Gastroesophageal sphincter (tissue), 4 donors: Measurements from ENCODE around the gene DOK7. TPM values are rescaled to one million over a fixed set of nuclear protein-coding genes. Genes with fewer than 3 reads are reported as not detected.
"Not testable (repeated sequence)": the region's sequence is repeated elsewhere in the genome, so short reads cannot be mapped to it uniquely, and the experiment has no call there.

ENCODE experiments used
- ATAC-seq: fragments of 150-250 bp; one replicate; pipeline ENCODE4 v1.9.1; 2016; ENCODE audit warnings: mild to moderate bottlenecking, moderate library complexity
- H3K27ac ChIP-seq, 4 donors: fragments of 200-600 bp; sonication (generic) in 3 of 4; 1 replicate in 3 of 4; 2 replicates in 1 of 4; pipeline ENCODE4 v1.5.1; 2016 to 2019
- H3K27me3 ChIP-seq: fragments of 200-600 bp; sonication (generic); one replicate; pipeline ENCODE4 v1.5.1; 2019
- H3K36me3 ChIP-seq, 2 donors: fragments of 200-600 bp; sonication (generic); one replicate each; pipeline ENCODE4 v1.5.1; 2019; ENCODE audit warnings: control low read depth in 1 of 2
- H3K4me1 ChIP-seq, 3 donors: fragments of 200-600 bp; sonication (generic); 1 replicate in 2 of 3; 2 replicates in 1 of 3; pipeline ENCODE4 v1.5.1; 2016 to 2019; ENCODE audit warnings: control low read depth in 2 of 3
- H3K4me3 ChIP-seq, 2 donors: fragments of 200-600 bp; sonication (generic); one replicate each; pipeline ENCODE4 v1.5.1; 2019; ENCODE audit warnings: mild to moderate bottlenecking in 1 of 2, moderate library complexity in 1 of 2
- H3K9me3 ChIP-seq, 3 donors: fragments of 200-600 bp; sonication (generic); one replicate each; pipeline ENCODE4 v1.5.1; 2017 to 2019; ENCODE audit warnings: control low read depth in 2 of 3
- EP300 ChIP-seq: sonication (generic); formaldehyde crosslinking; IDR thresholded peaks from one replicate; pipeline ENCODE4 v1.6.1; 2017; ENCODE audit warnings: antibody characterized with exemption, mild to moderate bottlenecking
- POLR2A ChIP-seq, 2 donors: fragments of 450-650 bp; IDR thresholded peaks; one replicate each; pipeline ENCODE4 v1.6.1; 2017; ENCODE audit warnings: antibody characterized with exemption in 2 of 2, mild to moderate bottlenecking in 2 of 2, moderate library complexity in 1 of 2
- POLR2AphosphoS5 ChIP-seq: sonication (generic); formaldehyde crosslinking; IDR thresholded peaks from one replicate; pipeline ENCODE4 v1.6.1; 2017; ENCODE audit warnings: antibody characterized with exemption
- WGBS, 2 donors: methylation state at CpG; one replicate each; pipeline ENCODE4 v1.1.5; 2018; ENCODE audit warnings: low coverage in 1 of 2; 5-methylcytosine and 5-hydroxymethylcytosine counted together
- total RNA-seq, 4 donors: library from RNA; depleted of rRNA; stranded (reverse); fragments of >200 nt; gene quantifications; one replicate each; pipeline ENCODE4 v1.1.0, GENCODE V29; 2016
- TF ChIP-seq, protein P1 (sequence below), 4 experiments: fragments of 200-600 bp in 2 of 4; fragments of 450-650 bp in 2 of 4; sonication (generic) in 1 of 4; IDR thresholded peaks; one replicate each; pipeline ENCODE4 v1.5.1; 2017 to 2019; ENCODE audit warnings: antibody characterized with exemption in 4 of 4, mild to moderate bottlenecking in 2 of 4, moderate library complexity in 2 of 4

Gene DOK7
- total RNA-seq, 4 donors from 2014 or later = 0.32 to 5.3 (median 2.8) TPM

DNA sequence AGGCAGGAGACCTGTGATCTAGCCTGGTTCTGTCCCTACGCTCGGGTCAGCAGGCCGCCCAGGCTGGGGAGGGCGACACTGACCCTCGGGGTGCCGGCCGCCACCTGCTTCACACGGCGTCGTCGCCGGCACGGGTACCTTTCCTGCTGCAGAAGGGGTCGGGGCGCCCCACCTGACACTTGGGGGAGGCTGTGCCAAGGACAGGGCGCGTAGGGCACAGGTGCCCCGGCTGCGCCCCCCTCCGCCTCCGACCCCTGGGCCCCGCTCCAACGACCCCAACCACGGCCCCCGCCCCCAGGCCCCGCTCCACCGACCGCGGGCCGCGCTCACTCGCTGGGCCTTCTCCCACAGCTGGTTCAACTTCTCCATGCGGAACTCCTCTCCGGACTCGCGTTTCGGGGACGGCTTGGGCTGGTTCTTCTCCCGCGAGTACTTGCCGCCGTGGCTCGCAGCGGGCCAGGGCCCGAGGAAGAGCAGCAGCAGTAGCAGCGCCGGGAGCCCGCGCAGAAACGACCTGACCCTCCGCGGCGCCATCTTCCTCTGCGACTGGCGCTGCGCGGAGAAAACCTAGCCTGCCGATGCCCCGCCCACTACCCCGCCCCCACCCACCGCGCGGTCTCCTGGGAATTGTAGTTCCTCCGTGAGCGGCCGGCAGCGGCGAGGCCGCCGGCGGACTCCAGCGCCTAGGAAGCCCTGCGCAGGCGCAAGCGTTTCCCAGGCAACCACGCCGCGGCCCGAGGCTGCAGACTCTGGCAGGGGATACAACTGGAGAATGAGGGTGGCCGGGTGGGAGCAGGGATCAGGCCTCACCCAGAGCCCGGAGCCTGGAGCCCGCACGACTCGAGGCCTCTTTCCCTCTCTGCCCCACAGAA, 69.0 kb downstream of the DOK7 start, which contains the start of gene LRPAP1:
LRPAP1 (minus strand) TSS at position 544 of the 872 bp plus-strand sequence; CDS start at position 534, 10 bp downstream.
- WGBS, 2 donors = 0% methylated on average over 5 of the region's 84 CpGs; no CpG with 5 or more reads in 1 of the 2 donors
- H3K9me3 ChIP-seq = no peaks in the 10 kb centered on the region
- H3K4me3 ChIP-seq = peak within 1 kb of the TSS; percentile 70 to 94
- peaks cover 0 to 27% of the 10 kb centered on the region in 2 donors for H3K36me3 ChIP-seq
- TF ChIP-seq, protein P1, sequence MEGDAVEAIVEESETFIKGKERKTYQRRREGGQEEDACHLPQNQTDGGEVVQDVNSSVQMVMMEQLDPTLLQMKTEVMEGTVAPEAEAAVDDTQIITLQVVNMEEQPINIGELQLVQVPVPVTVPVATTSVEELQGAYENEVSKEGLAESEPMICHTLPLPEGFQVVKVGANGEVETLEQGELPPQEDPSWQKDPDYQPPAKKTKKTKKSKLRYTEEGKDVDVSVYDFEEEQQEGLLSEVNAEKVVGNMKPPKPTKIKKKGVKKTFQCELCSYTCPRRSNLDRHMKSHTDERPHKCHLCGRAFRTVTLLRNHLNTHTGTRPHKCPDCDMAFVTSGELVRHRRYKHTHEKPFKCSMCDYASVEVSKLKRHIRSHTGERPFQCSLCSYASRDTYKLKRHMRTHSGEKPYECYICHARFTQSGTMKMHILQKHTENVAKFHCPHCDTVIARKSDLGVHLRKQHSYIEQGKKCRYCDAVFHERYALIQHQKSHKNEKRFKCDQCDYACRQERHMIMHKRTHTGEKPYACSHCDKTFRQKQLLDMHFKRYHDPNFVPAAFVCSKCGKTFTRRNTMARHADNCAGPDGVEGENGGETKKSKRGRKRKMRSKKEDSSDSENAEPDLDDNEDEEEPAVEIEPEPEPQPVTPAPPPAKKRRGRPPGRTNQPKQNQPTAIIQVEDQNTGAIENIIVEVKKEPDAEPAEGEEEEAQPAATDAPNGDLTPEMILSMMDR (IDR thresholded peaks at IDR 0.05) = peak in 1 of 4 experiments; percentile 14
- TF ChIP-seq EP300 = no peak
- peak; percentile 88 to 90 for TF ChIP-seq POLR2A (IDR thresholded peaks at IDR 0.05)
- peak; percentile 92 for TF ChIP-seq POLR2AphosphoS5
- H3K27me3 ChIP-seq = no peaks in the 10 kb centered on the region
- peak within 1 kb of the TSS; percentile 34 to 85 (median 76) for H3K27ac ChIP-seq
- peaks cover 0 to 52% (median 20%) of the 10 kb centered on the region in 3 donors for H3K4me1 ChIP-seq
- peak; percentile 96 for ATAC-seq

DNA sequence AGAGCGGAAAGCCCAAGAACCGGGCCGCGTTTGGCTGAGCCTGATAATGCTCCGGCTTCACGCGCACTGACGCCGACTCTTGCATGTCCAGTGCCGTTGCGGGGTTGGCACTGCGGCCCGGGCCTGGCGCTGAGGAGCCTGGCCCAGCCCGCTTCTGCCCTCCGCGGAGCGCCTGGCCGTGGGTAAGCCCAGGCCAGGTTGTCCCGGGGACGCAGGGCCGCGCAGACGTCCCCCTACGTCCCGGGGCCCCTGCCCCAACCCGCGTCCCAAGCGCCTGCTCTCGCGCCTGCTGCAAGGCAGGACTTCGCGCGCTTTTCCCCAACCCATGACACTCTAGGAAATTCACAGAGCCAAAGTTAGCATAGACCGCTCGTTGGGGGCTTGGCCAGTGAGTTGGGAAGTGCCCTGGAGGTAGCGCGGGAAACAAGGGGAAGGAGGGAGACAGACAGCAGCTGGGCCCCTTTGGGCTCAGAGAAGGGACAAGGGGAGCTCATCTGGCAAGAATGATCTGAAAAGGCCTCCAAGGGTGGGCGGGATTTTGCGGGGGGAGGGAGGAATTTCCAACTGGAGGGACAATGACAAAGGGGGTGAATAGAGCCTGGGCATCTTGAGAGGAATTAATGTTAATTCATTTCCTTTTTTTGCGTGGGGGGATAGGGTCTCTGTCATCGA, 69.8 kb downstream of the DOK7 start:
- no peaks in the 10 kb centered on the region for H3K9me3 ChIP-seq
- H3K27ac ChIP-seq = peak overlapping the region in 3 of 4 donors; percentile 69 to 85 (median 79)
- H3K4me3 ChIP-seq = peak overlapping the region; percentile 70 to 94
- no peaks in the 10 kb centered on the region for H3K27me3 ChIP-seq
- H3K36me3 ChIP-seq = peaks cover 0 to 20% of the 10 kb centered on the region in 2 donors
- 30 to 70% methylated on average over 5 to 8 of the region's 42 CpGs for WGBS, 2 donors
- peak; percentile 78 for ATAC-seq
- TF ChIP-seq POLR2A (IDR thresholded peaks at IDR 0.05) (no peak), EP300 (no peak), POLR2AphosphoS5 (no peak)
- TF ChIP-seq, protein P1 (IDR thresholded peaks at IDR 0.05) = no peak
- H3K4me1 ChIP-seq = peaks cover 0 to 44% (median 20%) of the 10 kb centered on the region in 3 donors

- H3K4me3 ChIP-seq = no peak overlapping the region
- no peaks in the 10 kb centered on the region for H3K9me3 ChIP-seq
- H3K27me3 ChIP-seq = no peaks in the 10 kb centered on the region
- H3K27ac ChIP-seq = no peak overlapping the region
- H3K4me1 ChIP-seq = peaks cover 0 to 39% (median 20%) of the 10 kb centered on the region in 3 donors
- H3K36me3 ChIP-seq = peaks cover 0 to 16% of the 10 kb centered on the region in 2 donors
- ATAC-seq = no peak
- WGBS, 2 donors = 92 to 94% methylated on average over 2 to 7 of the region's 7 CpGs
- no peak for TF ChIP-seq POLR2AphosphoS5
- TF ChIP-seq POLR2A (IDR thresholded peaks at IDR 0.05) = no peak
- TF ChIP-seq, protein P1 (IDR thresholded peaks at IDR 0.05) = no peak
- TF ChIP-seq EP300 = no peak
Measured at GRCh38 chr4:3533423-3533820, 70.3 kb downstream of the DOK7 start.

DNA sequence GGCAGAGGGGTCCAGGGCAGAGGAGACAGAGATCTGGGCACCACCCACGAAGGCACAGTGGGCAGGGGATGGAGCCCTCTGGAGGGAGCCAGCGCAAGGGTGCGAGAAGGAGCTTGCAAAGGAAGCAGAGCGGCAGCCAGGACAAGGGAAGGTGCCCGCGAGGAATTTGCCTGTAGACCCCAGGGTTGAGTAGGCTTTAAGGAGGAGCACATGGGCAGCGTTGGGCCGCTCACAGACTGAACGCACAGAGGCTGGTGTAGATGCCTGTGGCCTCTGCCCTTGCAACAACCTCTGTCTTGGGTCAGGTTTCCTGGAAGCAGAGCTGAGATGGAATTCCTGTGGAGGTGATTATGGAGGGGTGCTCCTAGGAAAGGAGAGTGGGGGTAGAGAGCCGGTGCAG, 72.7 kb downstream of the DOK7 start:
- ATAC-seq, H3K9me3 ChIP-seq, H3K27ac ChIP-seq, H3K27me3 ChIP-seq, H3K4me3 ChIP-seq, H3K36me3 ChIP-seq: not testable (repeated sequence)
- WGBS, 2 donors = 50% methylated on average over 1 to 2 of the region's 10 CpGs
- peaks cover 0 to 17% (median 13%) of the 10 kb centered on the region in 3 donors for H3K4me1 ChIP-seq

GRCh38 chr4:3538906-3539305, 75.8 kb downstream of the DOK7 start:
- ATAC-seq, H3K4me1 ChIP-seq, H3K4me3 ChIP-seq, H3K36me3 ChIP-seq, H3K9me3 ChIP-seq, H3K27me3 ChIP-seq, H3K27ac ChIP-seq: not testable (repeated sequence)
- WGBS, 2 donors = no CpG with 5 or more reads among the region's 23 CpGs

DNA sequence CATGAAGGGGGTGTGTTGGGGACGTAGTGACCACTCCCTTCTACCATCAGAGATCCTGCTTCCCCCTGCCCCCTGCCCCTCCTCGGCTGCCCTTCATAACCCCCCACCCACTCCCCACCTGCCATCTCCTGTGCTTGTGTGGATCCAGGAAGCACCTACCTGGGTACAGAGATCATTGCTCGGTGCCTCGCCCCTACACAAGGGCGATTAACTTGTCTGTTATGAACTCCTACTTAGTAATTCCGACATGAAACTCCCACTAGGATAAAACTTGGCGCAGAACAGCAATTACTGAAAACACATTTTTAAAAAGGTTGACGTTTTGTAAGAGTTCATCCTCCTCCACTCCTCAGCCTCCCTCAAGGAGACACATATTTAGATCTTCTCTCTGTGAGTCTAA, 80.3 kb downstream of the DOK7 start:
- H3K27ac ChIP-seq, ATAC-seq, H3K4me1 ChIP-seq, H3K36me3 ChIP-seq, H3K9me3 ChIP-seq, H3K4me3 ChIP-seq, H3K27me3 ChIP-seq: not testable (repeated sequence)
- WGBS, 2 donors = 62% methylated on average over 6 of the region's 8 CpGs; no CpG with 5 or more reads in 1 of the 2 donors

Other genes starting within 250 kb of the DOK7 start
- gene MSANTD1, start 214.1 kb upstream of the DOK7 start, total RNA-seq = 1 to 10 TPM in 2 of 4 donors, under 1 TPM in 1, not detected in 1; 0.78 to 6.9 (median 1.5) TPM
- 10 to 100 TPM; 24.1 to 32.7 (median 29.1) TPM for gene RGS12, start 170.3 kb upstream of the DOK7 start, total RNA-seq
- gene HGFAC, start 21.3 kb upstream of the DOK7 start, total RNA-seq = 1 to 10 TPM in 1 of 4 donors, under 1 TPM in 2, not detected in 1; 0.13 to 1.8 (median 0.62) TPM
- 100 to 1,000 TPM; 180 to 267 (median 201) TPM for gene LRPAP1, start 69.1 kb downstream of the DOK7 start, total RNA-seq